GM12875 (cell line): ENCODE measurements around the gene SH3PXD2A.

ENCODE experiments used
- H3K4me3 ChIP-seq: one replicate; pipeline ENCODE4 v1.5.1; 2011; ENCODE audit warnings: low read depth, low read length, control low read depth
- CTCF ChIP-seq: IDR thresholded peaks from 2 replicates; pipeline ENCODE4 v1.5.1; 2011; ENCODE audit warnings: low read depth, mild to moderate bottlenecking, control low read depth, inconsistent platforms, low read length, moderate library complexity, borderline replicate concordance; ENCODE audit not compliant: insufficient read depth

The SH3PXD2A gene

GRCh38 chr10:103748020-103748419 lies 107.4 kb downstream of the SH3PXD2A start:
- no peak overlapping the region for H3K4me3 ChIP-seq
- no peak for TF ChIP-seq CTCF

- TF ChIP-seq CTCF = no peak
These were observed 108.0 kb downstream of the SH3PXD2A start for GRCh38 chr10:103747193-103747865.

GRCh38 chr10:103746598-103746997 lies 108.8 kb downstream of the SH3PXD2A start:
- TF ChIP-seq CTCF = no peak
- H3K4me3 ChIP-seq = no peak overlapping the region

More at GRCh38 chr10:103747193-103747865, 108.0 kb downstream of the SH3PXD2A start:
- no peak overlapping the region for H3K4me3 ChIP-seq

- 0 out of 2 replicates have a peak, but pooled peaks have one; percentile 14 for TF ChIP-seq CTCF
- no peak overlapping the region for H3K4me3 ChIP-seq
These were observed 109.8 kb downstream of the SH3PXD2A start for GRCh38 chr10:103745341-103746247.

- no peak overlapping the region for H3K4me3 ChIP-seq
- no peak for TF ChIP-seq CTCF
These were observed 112.6 kb downstream of the SH3PXD2A start for GRCh38 chr10:103742824-103743223.

- TF ChIP-seq CTCF = no peak
These were observed 114.8 kb downstream of the SH3PXD2A start for GRCh38 chr10:103740611-103741010.

More at GRCh38 chr10:103740611-103741010, 114.8 kb downstream of the SH3PXD2A start:
- no peak overlapping the region for H3K4me3 ChIP-seq
